ENCODE data around the gene AOAH.
"Not testable (repeated sequence)": the region's sequence is repeated elsewhere in the genome, so short reads cannot be mapped to it uniquely, and the experiment has no call there.

Gene AOAH

GRCh38 chr7:36654436-36654835, 69.9 kb downstream of the AOAH start:
- no peak for DNase-seq

GRCh38 chr7:36653663-36654355, 70.5 kb downstream of the AOAH start:
- DNase-seq: no peak

GRCh38 chr7:36653008-36653662, 71.2 kb downstream of the AOAH start:
- no peak for DNase-seq

- DNase-seq: no peak
Measured at GRCh38 chr7:36652431-36652830, 71.9 kb downstream of the AOAH start.

- no peak for DNase-seq
Measured at GRCh38 chr7:36651404-36651803, 72.9 kb downstream of the AOAH start.

GRCh38 chr7:36650766-36651312, 73.5 kb downstream of the AOAH start:
- DNase-seq: no peak

GRCh38 chr7:36650320-36650719, 74.0 kb downstream of the AOAH start:
- DNase-seq: no peak

GRCh38 chr7:36649319-36649718, 75.0 kb downstream of the AOAH start:
- DNase-seq: not testable (repeated sequence)

- DNase-seq: no peak
Measured at GRCh38 chr7:36648441-36648840, 75.9 kb downstream of the AOAH start.

GRCh38 chr7:36644625-36645422, 79.5 kb downstream of the AOAH start:
- no peak for DNase-seq

- DNase-seq: no peak
Measured at GRCh38 chr7:36642414-36642813, 81.9 kb downstream of the AOAH start.

- no peak for DNase-seq
Measured at GRCh38 chr7:36642010-36642409, 82.3 kb downstream of the AOAH start.

GRCh38 chr7:36640682-36641081, 83.6 kb downstream of the AOAH start:
- DNase-seq: no peak

GRCh38 chr7:36639826-36640225, 84.5 kb downstream of the AOAH start:
- DNase-seq: no peak

GRCh38 chr7:36638586-36639263, 85.6 kb downstream of the AOAH start:
- DNase-seq: no peak

GRCh38 chr7:36638140-36638539, 86.2 kb downstream of the AOAH start:
- no peak for DNase-seq

- no peak for DNase-seq
Measured at GRCh38 chr7:36637417-36637816, 86.9 kb downstream of the AOAH start.

GRCh38 chr7:36636126-36636525, 88.2 kb downstream of the AOAH start:
- DNase-seq: no peak

- no peak for DNase-seq
Measured at GRCh38 chr7:36635091-36635490, 89.2 kb downstream of the AOAH start.

GRCh38 chr7:36633377-36633776, 90.9 kb downstream of the AOAH start:
- DNase-seq: no peak

- no peak for DNase-seq
Measured at GRCh38 chr7:36630112-36630650, 94.1 kb downstream of the AOAH start.

- DNase-seq: no peak
Measured at GRCh38 chr7:36629351-36629750, 94.9 kb downstream of the AOAH start.

GRCh38 chr7:36627836-36628235, 96.5 kb downstream of the AOAH start:
- DNase-seq: no peak

Measured in NCI-H2029 (cell line).